ENCODE data around the gene SUMF1. TPM values are rescaled to one million over a fixed set of nuclear protein-coding genes. Genes with fewer than 3 reads are reported as not detected.

SUMF1 gene
- total RNA-seq, 6 experiments from 2014 or later = 15.9 to 32.4 (median 21.3) TPM

DNA sequence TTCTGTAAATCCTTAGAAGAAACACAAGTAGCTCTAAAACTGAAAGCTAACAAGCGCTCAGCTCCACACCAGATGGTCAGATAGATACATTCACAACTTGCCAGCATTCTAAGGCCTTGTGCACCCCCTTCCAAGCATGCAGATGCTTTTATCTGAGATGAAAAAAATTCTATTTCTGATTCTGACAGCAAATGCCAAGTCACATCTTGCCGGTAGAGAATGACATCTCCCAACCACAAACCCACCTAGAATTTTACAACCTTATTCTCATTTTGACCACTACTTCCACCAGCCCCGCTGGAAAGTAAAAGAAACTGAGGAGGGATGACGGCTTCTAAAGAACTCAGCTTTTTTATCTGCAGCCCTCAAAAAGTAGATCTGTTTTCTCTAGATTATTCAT is 57.7 kb downstream of the SUMF1 start:
- H3K4me3 ChIP-seq = no peak overlapping the region
- no peaks in the 10 kb centered on the region for H3K9me3 ChIP-seq
- 80% methylated on average over 4 of the region's 4 CpGs for WGBS (ENCODE audit: insufficient coverage, low coverage, low lambda C conversion rate, missing lambda C conversion rate)
- TF ChIP-seq, protein P1, sequence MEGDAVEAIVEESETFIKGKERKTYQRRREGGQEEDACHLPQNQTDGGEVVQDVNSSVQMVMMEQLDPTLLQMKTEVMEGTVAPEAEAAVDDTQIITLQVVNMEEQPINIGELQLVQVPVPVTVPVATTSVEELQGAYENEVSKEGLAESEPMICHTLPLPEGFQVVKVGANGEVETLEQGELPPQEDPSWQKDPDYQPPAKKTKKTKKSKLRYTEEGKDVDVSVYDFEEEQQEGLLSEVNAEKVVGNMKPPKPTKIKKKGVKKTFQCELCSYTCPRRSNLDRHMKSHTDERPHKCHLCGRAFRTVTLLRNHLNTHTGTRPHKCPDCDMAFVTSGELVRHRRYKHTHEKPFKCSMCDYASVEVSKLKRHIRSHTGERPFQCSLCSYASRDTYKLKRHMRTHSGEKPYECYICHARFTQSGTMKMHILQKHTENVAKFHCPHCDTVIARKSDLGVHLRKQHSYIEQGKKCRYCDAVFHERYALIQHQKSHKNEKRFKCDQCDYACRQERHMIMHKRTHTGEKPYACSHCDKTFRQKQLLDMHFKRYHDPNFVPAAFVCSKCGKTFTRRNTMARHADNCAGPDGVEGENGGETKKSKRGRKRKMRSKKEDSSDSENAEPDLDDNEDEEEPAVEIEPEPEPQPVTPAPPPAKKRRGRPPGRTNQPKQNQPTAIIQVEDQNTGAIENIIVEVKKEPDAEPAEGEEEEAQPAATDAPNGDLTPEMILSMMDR (IDR thresholded peaks at IDR 0.05) = no peak
- no peak for TF ChIP-seq POLR2A (IDR thresholded peaks at IDR 0.05)
- no peak for DNase-seq
- no peak for ATAC-seq
- H3K36me3 ChIP-seq = peaks cover 0 to 4% (median 2%) of the 10 kb centered on the region in 4 donors
- H3K27me3 ChIP-seq = no peaks in the 10 kb centered on the region
- intact Hi-C loops (cut with DNase I) = no loop called here
- H3K27ac ChIP-seq = no peak overlapping the region
- H3K4me1 ChIP-seq = peaks cover 0 to 9% (median 3%) of the 10 kb centered on the region in 4 donors

DNA sequence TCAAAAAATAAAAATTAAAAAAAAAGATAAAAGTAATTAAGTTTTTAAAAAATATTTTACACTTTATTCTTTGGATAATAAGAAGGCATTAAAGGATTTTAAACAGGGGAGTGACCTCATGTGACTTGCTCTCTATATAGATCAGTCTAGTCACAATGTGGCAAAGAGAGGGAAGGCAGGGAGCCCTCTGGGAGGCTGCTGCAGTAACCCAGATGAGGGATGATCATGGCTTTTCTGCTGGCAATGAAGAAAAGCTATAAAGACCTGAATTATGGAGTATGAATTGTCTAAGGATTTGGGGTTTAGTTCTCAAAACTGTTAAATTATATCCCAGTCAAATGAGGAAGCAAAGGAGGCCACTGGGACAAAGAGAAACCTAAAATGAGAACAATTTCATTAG is 58.1 kb downstream of the SUMF1 start:
- ATAC-seq (no peak), DNase-seq (no peak)
- no peaks in the 10 kb centered on the region for H3K27me3 ChIP-seq
- no peak overlapping the region for H3K4me3 ChIP-seq
- intact Hi-C loops (cut with DNase I) = no loop called here
- no peak for TF ChIP-seq POLR2A (IDR thresholded peaks at IDR 0.05)
- TF ChIP-seq, protein P1 (IDR thresholded peaks at IDR 0.05) = no peak
- H3K36me3 ChIP-seq = peaks cover 0 to 4% (median 2%) of the 10 kb centered on the region in 4 donors
- H3K4me1 ChIP-seq = peaks cover 0 to 9% (median 3%) of the 10 kb centered on the region in 4 donors
- no peaks in the 10 kb centered on the region for H3K9me3 ChIP-seq
- H3K27ac ChIP-seq = no peak overlapping the region

DNA sequence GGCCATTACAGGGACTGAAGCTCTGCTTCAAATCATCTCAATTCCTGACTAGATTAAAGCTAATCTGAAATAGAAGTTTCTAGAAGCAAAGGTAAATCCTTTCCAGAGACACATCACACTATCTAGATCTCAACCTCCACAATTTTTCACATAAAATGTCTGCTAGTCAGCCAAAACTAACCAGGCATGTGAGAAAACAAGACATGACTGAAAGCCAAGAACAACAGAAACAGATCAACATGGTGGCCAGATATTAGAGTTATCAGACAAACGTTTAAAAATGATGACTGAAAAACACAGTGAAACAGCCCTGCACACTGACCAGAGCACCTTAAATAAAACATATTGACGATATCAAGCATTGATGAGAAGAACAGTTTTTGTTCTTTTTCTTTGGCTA is 59.1 kb downstream of the SUMF1 start:
- intact Hi-C loops (cut with DNase I) = no loop called here
- ATAC-seq (no peak), DNase-seq (no peak)
- H3K27me3 ChIP-seq = no peaks in the 10 kb centered on the region
- H3K27ac ChIP-seq = peak overlapping the region in 1 of 3 donors; percentile 53
- H3K9me3 ChIP-seq = no peaks in the 10 kb centered on the region
- peaks cover 0 to 9% (median 3%) of the 10 kb centered on the region in 4 donors for H3K4me1 ChIP-seq
- peaks cover 0 to 4% (median 2%) of the 10 kb centered on the region in 4 donors for H3K36me3 ChIP-seq
- 28% methylated on average over 2 of the region's 2 CpGs for WGBS (ENCODE audit: insufficient coverage, low coverage, low lambda C conversion rate, missing lambda C conversion rate)
- no peak overlapping the region for H3K4me3 ChIP-seq
- TF ChIP-seq, protein P1 (IDR thresholded peaks at IDR 0.05) = no peak
- no peak for TF ChIP-seq POLR2A (IDR thresholded peaks at IDR 0.05)

DNA sequence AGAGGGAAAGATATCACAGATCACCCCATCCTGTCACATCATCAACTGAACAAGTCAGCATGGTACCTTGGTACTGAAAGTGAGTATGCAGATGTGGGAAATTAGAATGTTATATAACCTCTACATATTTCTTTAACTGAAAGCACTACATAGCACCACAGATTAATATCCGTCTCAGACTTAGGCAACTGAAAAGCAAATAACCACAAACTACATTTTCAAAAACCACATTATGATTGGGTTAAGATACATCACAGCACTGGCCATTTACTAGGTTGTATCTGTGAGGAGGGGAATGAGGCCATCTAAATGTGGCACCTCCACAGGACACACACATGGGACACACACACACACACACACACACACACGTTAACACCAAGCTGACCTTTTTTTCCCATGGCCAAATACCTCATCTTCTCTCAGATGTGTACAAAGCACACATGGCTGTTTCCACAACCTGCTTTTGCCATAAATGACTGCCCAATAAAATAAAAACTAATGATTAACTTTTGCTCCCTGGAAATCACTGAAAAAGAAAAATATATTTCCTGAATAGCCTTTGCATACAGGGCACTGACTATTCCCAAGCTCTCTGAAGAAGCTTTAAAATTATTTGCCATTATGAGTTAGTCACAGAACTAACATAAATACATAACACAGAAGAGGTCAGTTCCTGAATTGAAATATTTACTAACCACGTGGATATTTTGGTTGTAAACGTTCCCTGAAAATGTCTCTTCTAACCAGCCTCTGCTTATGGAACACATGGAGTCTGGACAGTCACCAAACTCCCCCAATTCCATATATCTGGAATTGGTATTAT is 60.1 kb downstream of the SUMF1 start:
- H3K27me3 ChIP-seq = no peaks in the 10 kb centered on the region
- no peak for TF ChIP-seq POLR2A (IDR thresholded peaks at IDR 0.05)
- TF ChIP-seq, protein P1 (IDR thresholded peaks at IDR 0.05) = no peak
- peaks cover 0 to 9% (median 3%) of the 10 kb centered on the region in 4 donors for H3K4me1 ChIP-seq
- intact Hi-C loops (cut with DNase I) = no loop called here
- no peak overlapping the region for H3K4me3 ChIP-seq
- H3K9me3 ChIP-seq = no peaks in the 10 kb centered on the region
- H3K27ac ChIP-seq = peak overlapping the region in 2 of 3 donors; percentile 9 to 53
- H3K36me3 ChIP-seq = peaks cover 0 to 4% (median 2%) of the 10 kb centered on the region in 4 donors
- ATAC-seq = peak; percentile 92 to 94 (median 93)
- DNase-seq = peak in 1 of 3 donors; percentile 52
- 19% methylated on average over 4 of the region's 4 CpGs for WGBS (ENCODE audit: insufficient coverage, low coverage, low lambda C conversion rate, missing lambda C conversion rate)
